Activated CD4-positive, alpha-beta T cell treated with anti-CD3 and anti-CD28 coated beads, Interleukin-2, amount 50 U/mL, for 48 hours (primary cell): ENCODE results near the gene SUSD2.
"Not testable (repeated sequence)": the region's sequence is repeated elsewhere in the genome, so short reads cannot be mapped to it uniquely, and the experiment has no call there.

Experiments used
- DNase-seq, 2 experiments: peaks; one replicate each; pipeline ENCODE4 v3.0.0-alpha.2; 2020

Gene SUSD2

GRCh38 chr22:24190596-24191208 lies 9.4 kb downstream of the SUSD2 start:
- DNase-seq = no peak

- no peak for DNase-seq
Observed at GRCh38 chr22:24191381-24191841, 10.1 kb downstream of the SUSD2 start.

GRCh38 chr22:24191893-24192292 lies 10.6 kb downstream of the SUSD2 start:
- no peak for DNase-seq

- no peak for DNase-seq
Observed at GRCh38 chr22:24198682-24199052, 17.4 kb downstream of the SUSD2 start.

GRCh38 chr22:24200619-24201212 lies 19.4 kb downstream of the SUSD2 start:
- DNase-seq = no peak

GRCh38 chr22:24201681-24202614 lies 20.7 kb downstream of the SUSD2 start:
- no peak for DNase-seq

- not testable (repeated sequence) for DNase-seq
Observed at GRCh38 chr22:24203856-24204255, 22.6 kb downstream of the SUSD2 start.

- no peak for DNase-seq
Observed at GRCh38 chr22:24205438-24206195, 24.3 kb downstream of the SUSD2 start.

- not testable (repeated sequence) for DNase-seq
Observed at GRCh38 chr22:24206460-24207263, 25.4 kb downstream of the SUSD2 start.

GRCh38 chr22:24207264-24208011 lies 26.2 kb downstream of the SUSD2 start:
- DNase-seq = no peak

GRCh38 chr22:24208012-24208749 lies 26.9 kb downstream of the SUSD2 start:
- DNase-seq = no peak

- no peak for DNase-seq
Observed at GRCh38 chr22:24209016-24209415, 27.7 kb downstream of the SUSD2 start.

- no peak for DNase-seq
Observed at GRCh38 chr22:24209687-24210086, 28.4 kb downstream of the SUSD2 start.

GRCh38 chr22:24210409-24210808 lies 29.1 kb downstream of the SUSD2 start:
- not testable (repeated sequence) for DNase-seq

- DNase-seq = not testable (repeated sequence)
Observed at GRCh38 chr22:24211716-24212115, 30.4 kb downstream of the SUSD2 start.

GRCh38 chr22:24213111-24213510 lies 31.8 kb downstream of the SUSD2 start:
- DNase-seq = not testable (repeated sequence)

- no peak for DNase-seq
Observed at GRCh38 chr22:24214467-24215285, 33.4 kb downstream of the SUSD2 start.

GRCh38 chr22:24216541-24217209 lies 35.4 kb downstream of the SUSD2 start:
- no peak for DNase-seq

GRCh38 chr22:24217384-24217783 lies 36.1 kb downstream of the SUSD2 start:
- DNase-seq = no peak
